ENCODE results near the gene AMT.

AMT gene

DNA sequence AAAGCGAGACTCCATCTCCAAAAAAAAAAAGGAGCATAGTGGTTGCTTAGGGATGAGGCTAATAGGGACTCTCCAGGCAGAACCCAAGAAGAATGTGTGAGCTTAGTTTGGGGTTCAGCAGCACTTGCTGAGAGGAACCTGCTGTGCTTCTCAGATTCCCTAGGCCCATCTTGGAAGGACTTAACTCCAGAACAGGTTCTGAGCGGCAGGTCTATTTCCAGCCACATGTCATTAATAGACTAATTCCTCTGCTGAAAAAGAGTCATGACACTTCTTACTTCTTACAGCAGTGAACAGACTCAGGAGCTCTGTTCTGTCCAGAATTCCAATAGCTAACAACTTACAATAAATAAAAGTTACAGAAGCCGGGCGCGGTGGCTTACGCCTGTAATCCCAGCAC is 33.0 kb downstream of the AMT start:
- in situ Hi-C loops (cut with MboI; ENCODE audit: low sequenced_read_pairs, unreplicated experiment): no loop called here
- no peak for DNase-seq (ENCODE audit: low spot score)
- TF ChIP-seq, protein P1, sequence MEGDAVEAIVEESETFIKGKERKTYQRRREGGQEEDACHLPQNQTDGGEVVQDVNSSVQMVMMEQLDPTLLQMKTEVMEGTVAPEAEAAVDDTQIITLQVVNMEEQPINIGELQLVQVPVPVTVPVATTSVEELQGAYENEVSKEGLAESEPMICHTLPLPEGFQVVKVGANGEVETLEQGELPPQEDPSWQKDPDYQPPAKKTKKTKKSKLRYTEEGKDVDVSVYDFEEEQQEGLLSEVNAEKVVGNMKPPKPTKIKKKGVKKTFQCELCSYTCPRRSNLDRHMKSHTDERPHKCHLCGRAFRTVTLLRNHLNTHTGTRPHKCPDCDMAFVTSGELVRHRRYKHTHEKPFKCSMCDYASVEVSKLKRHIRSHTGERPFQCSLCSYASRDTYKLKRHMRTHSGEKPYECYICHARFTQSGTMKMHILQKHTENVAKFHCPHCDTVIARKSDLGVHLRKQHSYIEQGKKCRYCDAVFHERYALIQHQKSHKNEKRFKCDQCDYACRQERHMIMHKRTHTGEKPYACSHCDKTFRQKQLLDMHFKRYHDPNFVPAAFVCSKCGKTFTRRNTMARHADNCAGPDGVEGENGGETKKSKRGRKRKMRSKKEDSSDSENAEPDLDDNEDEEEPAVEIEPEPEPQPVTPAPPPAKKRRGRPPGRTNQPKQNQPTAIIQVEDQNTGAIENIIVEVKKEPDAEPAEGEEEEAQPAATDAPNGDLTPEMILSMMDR (IDR thresholded peaks at IDR 0.05; ENCODE audit: borderline replicate concordance, control extremely low read depth, extremely low read depth, insufficient read depth, missing control alignments): no peak

GRCh38 chr3:49388289-49388820 is 33.9 kb downstream of the AMT start:
- TF ChIP-seq, protein P1 (IDR thresholded peaks at IDR 0.05; ENCODE audit: borderline replicate concordance, control extremely low read depth, extremely low read depth, insufficient read depth, missing control alignments): no peak
- no peak for DNase-seq (ENCODE audit: low spot score)
- in situ Hi-C loops (cut with MboI; ENCODE audit: low sequenced_read_pairs, unreplicated experiment): no loop called here

DNA sequence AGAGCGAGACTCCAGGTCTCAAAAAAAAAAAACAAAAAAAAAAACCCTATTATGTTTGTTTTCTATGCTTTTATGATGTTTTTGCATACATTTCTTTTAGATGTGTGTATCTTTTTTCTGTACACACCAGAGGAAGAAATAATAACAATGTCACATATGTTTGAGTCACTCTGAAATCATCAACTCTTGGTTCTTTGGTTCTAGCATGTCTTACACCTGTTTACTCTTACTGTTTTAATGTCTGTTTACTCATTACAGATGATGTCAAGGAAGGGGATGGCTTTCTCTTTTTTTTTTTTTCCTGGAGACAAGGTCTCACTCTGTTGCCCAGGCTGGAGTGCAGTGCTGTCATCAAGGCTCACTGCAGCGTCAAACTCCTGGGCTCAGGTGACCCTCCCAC is 34.6 kb downstream of the AMT start:
- in situ Hi-C loops (cut with MboI; ENCODE audit: low sequenced_read_pairs, unreplicated experiment): no loop called here
- DNase-seq (ENCODE audit: low spot score): no peak
- TF ChIP-seq, protein P1 (IDR thresholded peaks at IDR 0.05; ENCODE audit: borderline replicate concordance, control extremely low read depth, extremely low read depth, insufficient read depth, missing control alignments): no peak

GRCh38 chr3:49386056-49386756 is 36.1 kb downstream of the AMT start:
- TF ChIP-seq, protein P1 (IDR thresholded peaks at IDR 0.05; ENCODE audit: borderline replicate concordance, control extremely low read depth, extremely low read depth, insufficient read depth, missing control alignments): no peak
- in situ Hi-C loops (cut with MboI; ENCODE audit: low sequenced_read_pairs, unreplicated experiment): no loop called here
- DNase-seq (ENCODE audit: low spot score): no peak

GRCh38 chr3:49385617-49386016 is 36.7 kb downstream of the AMT start:
- in situ Hi-C loops (cut with MboI; ENCODE audit: low sequenced_read_pairs, unreplicated experiment): no loop called here
- DNase-seq (ENCODE audit: low spot score): no peak
- TF ChIP-seq, protein P1 (IDR thresholded peaks at IDR 0.05; ENCODE audit: borderline replicate concordance, control extremely low read depth, extremely low read depth, insufficient read depth, missing control alignments): no peak

GRCh38 chr3:49383387-49383786 is 38.9 kb downstream of the AMT start:
- DNase-seq (ENCODE audit: low spot score): no peak
- in situ Hi-C loops (cut with MboI; ENCODE audit: low sequenced_read_pairs, unreplicated experiment): no loop called here
- TF ChIP-seq, protein P1 (IDR thresholded peaks at IDR 0.05; ENCODE audit: borderline replicate concordance, control extremely low read depth, extremely low read depth, insufficient read depth, missing control alignments): no peak

All from GM13976 (cell line).